ENCODE data around the gene SIL1. TPM values are rescaled to one million over a fixed set of nuclear protein-coding genes. Genes with fewer than 3 reads are reported as not detected.

The SIL1 gene
- total and polyA plus RNA-seq, 2 donors (not counting 3 experiments of a cell fraction or from before 2014, with no cell fraction given), result 47.6 to 67.2 TPM

DNA sequence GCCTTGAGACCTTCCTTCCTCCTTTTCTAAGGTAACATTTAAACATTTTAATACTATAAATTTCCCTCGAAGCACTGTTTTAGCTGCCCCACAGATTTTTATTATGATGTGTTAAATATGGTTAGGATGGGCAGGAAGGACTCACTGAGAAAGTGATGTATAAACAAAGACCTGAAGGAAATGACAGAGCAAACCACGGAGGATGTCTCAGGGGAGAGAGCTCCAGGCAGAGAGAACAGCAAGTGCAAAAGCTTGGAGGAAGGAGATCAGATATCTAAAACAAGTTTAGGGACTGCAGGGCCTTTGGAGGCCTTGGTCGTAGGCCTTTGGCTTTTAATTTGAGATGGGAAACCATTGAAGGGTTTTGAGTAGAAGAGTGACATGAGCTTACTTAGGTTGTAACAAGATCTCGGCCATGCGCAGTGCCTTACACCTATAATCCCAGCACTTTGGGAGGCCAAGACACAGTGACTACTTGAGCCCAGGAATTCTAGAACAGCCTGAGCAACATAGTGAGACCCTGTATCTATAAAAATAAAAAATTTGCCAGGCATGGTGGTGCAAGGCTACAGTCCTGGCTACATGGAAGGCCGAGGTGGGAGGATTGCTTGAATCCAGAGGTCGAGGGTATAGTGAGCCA, 287.5 kb downstream of the SIL1 start:
- Histone ChIP-seq H3K79me2 (ENCODE audit: control insufficient read depth, insufficient read depth, low read length) (peaks cover 13% of the 10 kb centered on the region), H3K9ac (replicated peaks; ENCODE audit: extremely low read depth, insufficient read depth, low read length) (no peak overlapping the region), H3K4me1 (ENCODE audit: control insufficient read depth, extremely low read depth, insufficient read depth, low read length) (no peaks in the 10 kb centered on the region), H3K36me3 (ENCODE audit: control insufficient read depth in 2 of 2, extremely low read depth in 1 of 2, insufficient read depth in 2 of 2, low read length in 2 of 2) (peaks cover 5 to 8% of the 10 kb centered on the region in 2 experiments), H3K27me3 (ENCODE audit: control insufficient read depth in 2 of 2, insufficient read depth in 2 of 2, low read length in 2 of 2) (no peaks in the 10 kb centered on the region), H3K4me3 (replicated peaks in 1 of 3; ENCODE audit: insufficient read depth in 1 of 3, low read depth in 1 of 3, low read length in 3 of 3) (no peak overlapping the region), H4K20me1 (replicated peaks; ENCODE audit: control insufficient read depth, extremely low read depth, insufficient read depth, low read length) (peaks cover 3% of the 10 kb centered on the region), H3K9me3 (replicated peaks; ENCODE audit: control insufficient read depth, insufficient read depth, low read length) (no peaks in the 10 kb centered on the region), H3K9me1 (replicated peaks; ENCODE audit: control insufficient read depth, extremely low read depth, insufficient read depth, low read length) (no peaks in the 10 kb centered on the region), H3K27ac (ENCODE audit: insufficient read depth, low read depth, low read length) (no peak overlapping the region), H2AFZ (ENCODE audit: low read depth, low read length) (no peak overlapping the region), H3K4me2 (ENCODE audit: insufficient read depth, low read length) (no peak overlapping the region)
- dilution Hi-C loops (cut with MboI; ENCODE audit: extremely low pct_ligation_motif_present, low sequenced_read_pairs) (no loop called here), intact Hi-C loops (cut with micrococcal nuclease) (no loop called here)
- no TSS peak for BruUV-seq (replicated peaks)
- no peak for FAIRE-seq
- TF ChIP-seq GATA2 (IDR thresholded peaks at IDR 0.05; ENCODE audit: insufficient read depth, insufficient read length, low read depth, low read length) (no peak), EZH2 (IDR thresholded peaks at IDR 0.05; ENCODE audit: borderline replicate concordance, low read depth, low read length, severe bottlenecking) (no peak), JUN (IDR thresholded peaks at IDR 0.05; ENCODE audit: borderline replicate concordance, insufficient read depth, insufficient read length, low read depth) (no peak), POLR2AphosphoS5 (IDR thresholded peaks at IDR 0.05; ENCODE audit: insufficient read depth, low read depth, low read length) (no peak), FOS (IDR thresholded peaks at IDR 0.05; ENCODE audit: borderline replicate concordance, insufficient read depth, low read length) (no peak), POLR2A (IDR thresholded peaks at IDR 0.05; ENCODE audit: low read depth, low read length) (no peak), MYC (IDR thresholded peaks at IDR 0.05; ENCODE audit: low read depth, low read length) (no peak)
- TF ChIP-seq, protein P1, sequence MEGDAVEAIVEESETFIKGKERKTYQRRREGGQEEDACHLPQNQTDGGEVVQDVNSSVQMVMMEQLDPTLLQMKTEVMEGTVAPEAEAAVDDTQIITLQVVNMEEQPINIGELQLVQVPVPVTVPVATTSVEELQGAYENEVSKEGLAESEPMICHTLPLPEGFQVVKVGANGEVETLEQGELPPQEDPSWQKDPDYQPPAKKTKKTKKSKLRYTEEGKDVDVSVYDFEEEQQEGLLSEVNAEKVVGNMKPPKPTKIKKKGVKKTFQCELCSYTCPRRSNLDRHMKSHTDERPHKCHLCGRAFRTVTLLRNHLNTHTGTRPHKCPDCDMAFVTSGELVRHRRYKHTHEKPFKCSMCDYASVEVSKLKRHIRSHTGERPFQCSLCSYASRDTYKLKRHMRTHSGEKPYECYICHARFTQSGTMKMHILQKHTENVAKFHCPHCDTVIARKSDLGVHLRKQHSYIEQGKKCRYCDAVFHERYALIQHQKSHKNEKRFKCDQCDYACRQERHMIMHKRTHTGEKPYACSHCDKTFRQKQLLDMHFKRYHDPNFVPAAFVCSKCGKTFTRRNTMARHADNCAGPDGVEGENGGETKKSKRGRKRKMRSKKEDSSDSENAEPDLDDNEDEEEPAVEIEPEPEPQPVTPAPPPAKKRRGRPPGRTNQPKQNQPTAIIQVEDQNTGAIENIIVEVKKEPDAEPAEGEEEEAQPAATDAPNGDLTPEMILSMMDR (IDR thresholded peaks at IDR 0.05; ENCODE audit: extremely low read depth in 1 of 2, insufficient read depth in 1 of 2, low read depth in 1 of 2, low read length in 2 of 2), result no peak
- TF ChIP-seq, protein P2, sequence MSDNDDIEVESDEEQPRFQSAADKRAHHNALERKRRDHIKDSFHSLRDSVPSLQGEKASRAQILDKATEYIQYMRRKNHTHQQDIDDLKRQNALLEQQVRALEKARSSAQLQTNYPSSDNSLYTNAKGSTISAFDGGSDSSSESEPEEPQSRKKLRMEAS (IDR thresholded peaks at IDR 0.05; ENCODE audit: insufficient read depth, insufficient read length), result no peak
- ChIA-PET POLR2A (no interaction called here), CTCF (interaction anchor here (0.5 to 0.8 kb wide), 4 partner anchors 10 to 332 kb away, joined by 3 to 7 read pairs (median 3); no protein-coding TSS in a partner anchor)
- DNase-seq (ENCODE audit: low read depth, low spot score), result no peak
